Endothelial cell of umbilical vein (primary cell): ENCODE results near the gene CEP164. TPM values are rescaled to one million over a fixed set of nuclear protein-coding genes. Genes with fewer than 3 reads are reported as not detected.

Experiments used
- BruUV-seq: library from RNA; stranded (reverse); fragments of 400-500 nt; replicated peaks from 2 replicates; lab custom pipeline; 2021; lab: Mats Ljungman, UMichigan
- CTCF ChIA-PET: fragments of 300-600, 350-600 bp; sonication (Branson Sonifier 250); formaldehyde crosslinking; loops from one replicate; lab custom pipeline; 2021; ENCODE audit warnings: antibody characterized with exemption, inconsistent platforms; lab: Charles Lee
- POLR2A ChIA-PET: fragments of 300-600, 350-600 bp; sonication (Branson Sonifier 250); formaldehyde crosslinking; loops from one replicate; lab custom pipeline; 2021; ENCODE audit warnings: antibody characterized with exemption, inconsistent platforms; lab: Charles Lee
- DNase-seq: peaks from one replicate; pipeline ENCODE4 v3.0.0-alpha.2; 2011; ENCODE audit warnings: low read depth, low spot score
- FAIRE-seq: peaks from 2 replicates; lab custom pipeline; 2011; peaks lifted over from hg19 to GRCh38; lab: Jason Lieb, UNC
- H2AFZ ChIP-seq: 2 replicates; pipeline ENCODE4 v1.6.0; 2012; ENCODE audit warnings: low read depth, low read length, control low read depth, inconsistent platforms
- H3K27ac ChIP-seq: 2 replicates; pipeline ENCODE4 v1.5.1; 2011; ENCODE audit warnings: low read depth, mild to moderate bottlenecking, control low read depth, low read length, moderate library complexity; ENCODE audit not compliant: insufficient read depth
- H3K27me3 ChIP-seq, 2 experiments: 2 replicates each; pipeline versions ENCODE4 v1.6.0 to v1.6.1; 2011; ENCODE audit warnings: low read length in 2 of 2, mixed read lengths in 1 of 2; ENCODE audit not compliant: control insufficient read depth in 2 of 2, insufficient read depth in 2 of 2
- H3K36me3 ChIP-seq, 2 experiments: 2 replicates in 1 of 2; 3 replicates in 1 of 2; pipeline ENCODE4 v1.5.1; 2011; ENCODE audit warnings: low read length in 2 of 2, mild to moderate bottlenecking in 1 of 2, moderate library complexity in 1 of 2; ENCODE audit not compliant: control insufficient read depth in 2 of 2, insufficient read depth in 2 of 2; ENCODE audit errors: extremely low read depth in 1 of 2
- H3K4me1 ChIP-seq: 3 replicates; pipeline ENCODE4 v1.5.1; 2011; ENCODE audit warnings: mild to moderate bottlenecking, low read length; ENCODE audit not compliant: control insufficient read depth, insufficient read depth; ENCODE audit errors: extremely low read depth
- H3K4me2 ChIP-seq: 2 replicates; pipeline ENCODE4 v1.6.1; 2011; ENCODE audit warnings: low read length, control low read depth, mixed read lengths; ENCODE audit not compliant: insufficient read depth
- H3K4me3 ChIP-seq, 3 experiments: fragments of 200-600 bp in 1 of 3; sonication (generic), shearing (Covaris generic) in 1 of 3; replicated peaks in 1 of 3; 2 replicates each; pipeline ENCODE4 v1.5.1; 2011 to 2016; ENCODE audit warnings: control low read depth in 3 of 3, low read length in 3 of 3, mild to moderate bottlenecking in 2 of 3, inconsistent platforms in 1 of 3, low read depth in 1 of 3, moderate library complexity in 1 of 3; ENCODE audit not compliant: insufficient read depth in 1 of 3
- H3K79me2 ChIP-seq: 2 replicates; pipeline ENCODE4 v1.6.0; 2012; ENCODE audit warnings: low read length, inconsistent platforms; ENCODE audit not compliant: control insufficient read depth, insufficient read depth
- H3K9ac ChIP-seq: replicated peaks from 2 replicates; pipeline ENCODE3; 2011; ENCODE audit warnings: low read length, control low read depth; ENCODE audit not compliant: insufficient read depth; ENCODE audit errors: extremely low read depth
- H3K9me1 ChIP-seq: replicated peaks from 3 replicates; pipeline ENCODE4 v1.6.0; 2011; ENCODE audit warnings: mild to moderate bottlenecking, low read length; ENCODE audit not compliant: control insufficient read depth, insufficient read depth; ENCODE audit errors: extremely low read depth
- H3K9me3 ChIP-seq: replicated peaks from 2 replicates; pipeline ENCODE4 v1.5.1; 2012; ENCODE audit warnings: low read length, inconsistent platforms; ENCODE audit not compliant: control insufficient read depth, insufficient read depth
- H4K20me1 ChIP-seq: replicated peaks from 2 replicates; pipeline ENCODE3; 2011; ENCODE audit warnings: mild to moderate bottlenecking, low read length; ENCODE audit not compliant: control insufficient read depth, insufficient read depth; ENCODE audit errors: extremely low read depth
- EZH2 ChIP-seq: IDR thresholded peaks from 2 replicates; pipeline ENCODE4 v1.6.1; 2012; ENCODE audit warnings: borderline replicate concordance, low read depth, mild to moderate bottlenecking, moderate library complexity, low read length, inconsistent platforms; ENCODE audit not compliant: severe bottlenecking
- FOS ChIP-seq: IDR thresholded peaks from 2 replicates; pipeline ENCODE4 v1.6.1; 2011; ENCODE audit warnings: mild to moderate bottlenecking, low read length, moderate library complexity, borderline replicate concordance; ENCODE audit not compliant: insufficient read depth
- GATA2 ChIP-seq: IDR thresholded peaks from 2 replicates; pipeline ENCODE4 v1.7.0; 2011; ENCODE audit warnings: low read depth, mild to moderate bottlenecking, moderate library complexity, mixed read lengths, low read length; ENCODE audit not compliant: insufficient read length, insufficient read depth
- JUN ChIP-seq: IDR thresholded peaks from 2 replicates; pipeline ENCODE4 v1.6.1; 2011; ENCODE audit warnings: borderline replicate concordance, low read depth; ENCODE audit not compliant: insufficient read length, insufficient read depth
- MYC ChIP-seq: IDR thresholded peaks from one replicate; pipeline ENCODE4 v1.6.1; 2011; ENCODE audit warnings: mild to moderate bottlenecking, low read depth, low read length
- POLR2A ChIP-seq: IDR thresholded peaks from 2 replicates; pipeline ENCODE4 v1.6.1; 2012; ENCODE audit warnings: low read depth, mild to moderate bottlenecking, control low read depth, low read length
- POLR2AphosphoS5 ChIP-seq: IDR thresholded peaks from 2 replicates; pipeline ENCODE4 v1.6.1; 2012; ENCODE audit warnings: low read depth, mild to moderate bottlenecking, control low read depth, low read length, moderate library complexity; ENCODE audit not compliant: insufficient read depth
- dilution Hi-C: fragments of 300-500 bp; cut with MboI; formaldehyde crosslinking; loops from one replicate; pipeline ENCODE4 v1.15.0; 2019; ENCODE audit warnings: low sequenced_read_pairs; ENCODE audit not compliant: extremely low pct_ligation_motif_present
- intact Hi-C: fragments of 100-400 bp; cut with micrococcal nuclease; formaldehyde crosslinking; loops from one replicate; pipeline ENCODE4 v1.10.0; 2022
- polyA plus RNA-seq, 4 experiments: library from polyadenylated mRNA; depleted of rRNA in 3 of 4; stranded (reverse) in 3 of 4; unstranded in 1 of 4; fragments of >200 nt; gene quantifications; 2 replicates each; pipeline versions ENCODE4 v1.2.1 to v1.2.3, GENCODE V29; 2011 to 2012; ENCODE audit warnings: missing spikeins in 1 of 4
- total RNA-seq: library from RNA; stranded (reverse); gene quantifications from 2 replicates; pipeline ENCODE4 v1.2.3, GENCODE V29; 2021
- TF ChIP-seq, protein P1 (sequence below), 2 donors: IDR thresholded peaks; 1 replicate in 1 of 2; 2 replicates in 1 of 2; pipeline ENCODE4 v1.5.1; 2011; ENCODE audit warnings: low read length in 2 of 2, mild to moderate bottlenecking in 2 of 2, moderate library complexity in 2 of 2, control low read depth in 1 of 2, inconsistent platforms in 1 of 2, low read depth in 1 of 2; ENCODE audit not compliant: insufficient read depth in 1 of 2; ENCODE audit errors: extremely low read depth in 1 of 2
- TF ChIP-seq, protein P2 (sequence below): IDR thresholded peaks from 2 replicates; pipeline ENCODE4 v1.6.1; 2011; ENCODE audit not compliant: insufficient read depth, insufficient read length

Gene CEP164
- total and polyA plus RNA-seq, 2 donors (not counting 3 experiments of a cell fraction or from before 2014, with no cell fraction given) = 22.7 to 48.4 TPM

DNA sequence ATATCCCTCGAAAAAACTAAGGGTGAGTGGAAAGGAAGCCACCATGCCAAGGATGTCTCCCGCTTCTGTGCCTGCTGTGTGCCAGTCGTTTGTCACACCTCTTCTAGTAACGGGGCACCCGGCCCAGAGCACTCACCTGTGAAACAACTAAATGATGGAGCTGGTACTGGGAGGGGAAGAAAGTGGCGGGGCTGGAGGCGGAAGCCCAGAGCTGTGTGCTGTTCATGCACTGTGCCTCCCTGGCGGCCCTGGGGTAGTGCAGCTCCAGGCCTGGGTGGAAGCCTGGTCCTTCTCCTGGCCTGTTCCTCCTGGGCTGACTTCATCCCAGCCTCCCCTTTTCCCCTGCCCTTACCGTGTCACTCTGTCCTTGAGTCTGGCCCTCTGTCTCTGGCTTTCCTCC, 130.2 kb downstream of the CEP164 start:
- Histone ChIP-seq H3K27me3 (peaks cover 2 to 4% of the 10 kb centered on the region in 2 experiments), H3K9me3 (no peaks in the 10 kb centered on the region), H4K20me1 (no peaks in the 10 kb centered on the region), H3K36me3 (no peaks in the 10 kb centered on the region), H3K9me1 (no peaks in the 10 kb centered on the region), H3K9ac (no peak overlapping the region), H3K79me2 (no peaks in the 10 kb centered on the region), H2AFZ (no peak overlapping the region), H3K4me1 (no peaks in the 10 kb centered on the region), H3K4me3 (no peak overlapping the region), H3K4me2 (no peak overlapping the region), H3K27ac (no peak overlapping the region)
- intact Hi-C loops (no loop called here), dilution Hi-C loops (no loop called here)
- DNase-seq = no peak
- no TSS peak for BruUV-seq
- ChIA-PET POLR2A (no interaction called here), CTCF (interaction anchor here (1.0 to 4.3 kb wide), 2 partner anchors 14 to 32 kb away, joined by 4 to 14 read pairs; no protein-coding TSS in a partner anchor)
- no peak for FAIRE-seq
- TF ChIP-seq, protein P1, sequence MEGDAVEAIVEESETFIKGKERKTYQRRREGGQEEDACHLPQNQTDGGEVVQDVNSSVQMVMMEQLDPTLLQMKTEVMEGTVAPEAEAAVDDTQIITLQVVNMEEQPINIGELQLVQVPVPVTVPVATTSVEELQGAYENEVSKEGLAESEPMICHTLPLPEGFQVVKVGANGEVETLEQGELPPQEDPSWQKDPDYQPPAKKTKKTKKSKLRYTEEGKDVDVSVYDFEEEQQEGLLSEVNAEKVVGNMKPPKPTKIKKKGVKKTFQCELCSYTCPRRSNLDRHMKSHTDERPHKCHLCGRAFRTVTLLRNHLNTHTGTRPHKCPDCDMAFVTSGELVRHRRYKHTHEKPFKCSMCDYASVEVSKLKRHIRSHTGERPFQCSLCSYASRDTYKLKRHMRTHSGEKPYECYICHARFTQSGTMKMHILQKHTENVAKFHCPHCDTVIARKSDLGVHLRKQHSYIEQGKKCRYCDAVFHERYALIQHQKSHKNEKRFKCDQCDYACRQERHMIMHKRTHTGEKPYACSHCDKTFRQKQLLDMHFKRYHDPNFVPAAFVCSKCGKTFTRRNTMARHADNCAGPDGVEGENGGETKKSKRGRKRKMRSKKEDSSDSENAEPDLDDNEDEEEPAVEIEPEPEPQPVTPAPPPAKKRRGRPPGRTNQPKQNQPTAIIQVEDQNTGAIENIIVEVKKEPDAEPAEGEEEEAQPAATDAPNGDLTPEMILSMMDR (IDR thresholded peaks at IDR 0.05; ENCODE audit: extremely low read depth in 1 of 2, insufficient read depth in 1 of 2, low read depth in 1 of 2, low read length in 2 of 2) = no peak
- TF ChIP-seq FOS (no peak), EZH2 (no peak), MYC (no peak), JUN (no peak), GATA2 (no peak), POLR2AphosphoS5 (no peak), POLR2A (no peak)
- TF ChIP-seq, protein P2, sequence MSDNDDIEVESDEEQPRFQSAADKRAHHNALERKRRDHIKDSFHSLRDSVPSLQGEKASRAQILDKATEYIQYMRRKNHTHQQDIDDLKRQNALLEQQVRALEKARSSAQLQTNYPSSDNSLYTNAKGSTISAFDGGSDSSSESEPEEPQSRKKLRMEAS = no peak
